Epithelial cell of esophagus (primary cell): ENCODE results near the gene AUH.

Source experiments
- DNase-seq: peaks from one replicate; pipeline ENCODE4 v3.0.0; 2010; ENCODE audit warnings: low read depth
- H3K4me3 ChIP-seq: 2 replicates; pipeline ENCODE4 v1.5.1; 2011; ENCODE audit warnings: mild to moderate bottlenecking, low read length, control low read depth
- CTCF ChIP-seq: IDR thresholded peaks from 2 replicates; pipeline ENCODE4 v1.5.1; 2011; ENCODE audit warnings: low read depth, mild to moderate bottlenecking, low read length, control low read depth, inconsistent platforms; ENCODE audit not compliant: insufficient read depth; ENCODE audit errors: missing control alignments

The AUH gene

DNA sequence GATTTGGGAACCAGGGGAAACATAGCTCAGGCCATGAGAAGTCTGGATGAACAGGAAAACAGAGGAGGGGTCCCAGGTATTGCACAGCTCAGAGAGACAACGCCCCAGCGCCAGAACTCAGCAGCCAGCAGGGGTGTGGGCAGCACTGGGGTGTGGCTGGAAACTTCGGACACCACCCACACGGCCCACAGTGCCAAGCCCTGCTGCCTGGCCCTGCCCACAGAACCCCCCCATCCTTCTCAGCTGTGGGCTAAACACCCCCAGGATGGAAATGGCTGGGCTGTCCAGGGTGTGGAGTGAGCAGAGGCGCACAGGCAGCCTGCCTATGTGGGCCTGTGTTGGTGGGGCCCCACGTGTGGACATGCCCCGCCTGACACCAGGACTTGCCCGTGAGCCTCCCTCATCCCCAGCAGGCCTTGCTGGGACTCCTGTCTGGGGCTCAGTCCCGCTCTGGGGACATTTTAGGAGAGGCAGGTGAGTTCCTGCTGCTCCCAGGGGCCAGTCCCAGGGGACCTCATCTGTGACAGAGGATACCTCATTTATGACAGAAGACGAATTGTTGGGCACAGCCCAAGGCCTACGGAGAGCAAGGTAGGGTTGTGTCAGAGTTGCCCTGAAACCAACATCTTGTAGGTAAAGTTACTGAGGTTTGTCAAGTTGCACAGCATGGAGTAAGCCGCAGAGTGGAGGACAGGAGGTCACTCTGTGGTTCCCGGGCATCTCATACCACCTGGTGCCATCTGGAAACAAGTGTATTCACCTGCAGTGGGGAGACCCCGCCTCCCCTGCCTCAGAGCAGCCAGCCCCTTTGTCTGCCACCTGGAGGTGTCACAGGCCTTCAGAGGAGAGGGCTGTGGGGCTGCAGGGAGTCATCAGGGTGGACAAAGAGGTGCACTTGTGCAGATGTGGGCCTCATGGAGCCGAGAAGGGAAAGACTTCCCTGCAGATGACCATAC, 183.2 kb downstream of the AUH start:
- no peak for DNase-seq
- no peak overlapping the region for H3K4me3 ChIP-seq
- no peak for TF ChIP-seq CTCF

GRCh38 chr9:91177661-91178280, 183.9 kb downstream of the AUH start:
- TF ChIP-seq CTCF, result peak; percentile 3
- DNase-seq, result peak; percentile 76
- H3K4me3 ChIP-seq, result no peak overlapping the region

DNA sequence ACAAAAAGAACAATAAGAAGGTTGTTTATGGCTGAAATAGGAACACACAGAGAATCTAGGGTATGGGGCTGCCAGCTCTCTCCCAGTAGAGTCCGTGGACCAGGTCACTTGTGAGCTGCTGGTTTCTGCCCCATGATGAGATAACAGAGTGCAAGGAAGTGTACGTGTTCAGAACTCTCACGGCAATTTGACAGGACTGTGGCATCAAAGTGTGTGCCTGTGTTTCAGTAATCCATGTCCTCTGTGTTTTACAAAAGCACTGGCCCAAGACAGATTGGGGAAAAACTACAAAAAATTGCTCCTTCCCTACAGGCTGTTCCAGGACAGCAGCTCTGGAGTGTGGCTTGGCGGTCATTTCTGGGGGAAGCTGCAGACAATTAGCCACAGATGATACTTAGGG, 184.6 kb downstream of the AUH start:
- DNase-seq, result no peak
- TF ChIP-seq CTCF, result no peak
- H3K4me3 ChIP-seq, result no peak overlapping the region

DNA sequence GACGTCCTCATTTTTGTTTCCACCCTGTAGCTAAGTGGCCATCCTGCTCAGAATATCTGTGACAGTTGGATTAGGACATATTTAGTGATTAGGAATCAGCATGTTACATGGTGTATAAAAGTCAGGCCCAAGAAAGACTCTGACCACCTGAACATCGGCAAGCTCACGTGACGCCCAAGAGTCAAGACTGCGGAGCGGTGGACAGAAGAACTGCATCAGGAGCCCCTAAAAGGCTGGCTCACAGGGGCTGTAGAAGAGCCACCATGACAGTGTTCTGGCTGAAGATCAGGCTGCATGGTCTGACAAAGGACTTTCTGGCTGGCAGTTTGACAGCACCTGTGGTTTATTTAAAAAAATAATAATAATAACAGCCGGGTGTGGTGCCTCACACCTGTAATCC, 185.3 kb downstream of the AUH start:
- H3K4me3 ChIP-seq, result no peak overlapping the region
- no peak for TF ChIP-seq CTCF
- DNase-seq, result no peak

DNA sequence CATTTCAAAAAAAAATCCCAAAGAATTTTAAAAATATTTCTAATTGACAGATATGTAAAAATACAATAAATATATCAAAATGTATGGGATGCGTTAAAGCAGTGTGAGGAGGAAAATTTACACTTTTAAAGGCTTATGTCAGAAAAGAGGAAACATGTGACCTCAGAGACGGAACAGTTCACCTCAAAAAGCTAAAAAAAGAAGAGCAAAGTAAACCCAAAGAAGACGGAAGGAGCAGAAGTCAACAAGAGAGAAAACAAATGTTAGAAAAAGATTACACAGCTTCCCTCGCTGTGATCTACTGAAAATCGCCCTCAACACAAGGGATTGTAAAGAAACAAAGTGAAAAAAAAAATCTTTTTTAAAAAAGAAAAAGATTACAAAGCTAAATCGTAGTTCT, 186.9 kb downstream of the AUH start:
- DNase-seq, result no peak
- TF ChIP-seq CTCF, result no peak

GRCh38 chr9:91172329-91172728, 189.4 kb downstream of the AUH start:
- H3K4me3 ChIP-seq, result no peak overlapping the region
- DNase-seq, result no peak
- TF ChIP-seq CTCF, result no peak

More for the DNA sequence above, 186.9 kb downstream of the AUH start:
- H3K4me3 ChIP-seq, result no peak overlapping the region
